ENCODE data around the gene IQCC.

Gene IQCC

DNA sequence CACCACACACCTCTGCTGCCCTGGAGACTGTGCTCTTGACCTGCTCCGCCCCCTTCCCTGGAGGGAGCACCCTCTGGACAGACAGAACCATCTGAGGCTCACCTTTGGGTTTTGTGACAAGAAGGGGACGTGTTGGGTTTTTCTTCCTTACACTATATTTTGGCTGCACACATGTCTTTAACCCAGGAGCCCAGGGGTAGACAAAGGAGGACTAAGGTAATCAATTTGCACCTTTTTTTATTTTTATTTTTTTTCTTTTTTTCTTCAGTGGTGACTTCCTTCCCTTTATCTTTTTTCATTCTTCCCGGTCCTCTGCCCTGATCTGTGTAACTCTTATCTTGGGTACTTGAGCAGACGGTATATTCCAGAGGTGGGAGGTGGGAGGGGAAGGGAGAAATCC lies 34.5 kb upstream of the IQCC start:
- H3K9me3 ChIP-seq (ENCODE audit: control insufficient read depth, insufficient read depth, low read depth, low read length): no peaks in the 10 kb centered on the region
- no peak overlapping the region for H3K27ac ChIP-seq (ENCODE audit: extremely low read depth, low read depth, low read length)
- H3K36me3 ChIP-seq (ENCODE audit: control insufficient read depth in 2 of 2, insufficient read depth in 1 of 2, low read length in 2 of 2): peaks cover 29 to 85% of the 10 kb centered on the region in 2 experiments
- ChIA-PET CTCF (no interaction called here), POLR2A (no interaction called here)
- TF ChIP-seq, protein P1, sequence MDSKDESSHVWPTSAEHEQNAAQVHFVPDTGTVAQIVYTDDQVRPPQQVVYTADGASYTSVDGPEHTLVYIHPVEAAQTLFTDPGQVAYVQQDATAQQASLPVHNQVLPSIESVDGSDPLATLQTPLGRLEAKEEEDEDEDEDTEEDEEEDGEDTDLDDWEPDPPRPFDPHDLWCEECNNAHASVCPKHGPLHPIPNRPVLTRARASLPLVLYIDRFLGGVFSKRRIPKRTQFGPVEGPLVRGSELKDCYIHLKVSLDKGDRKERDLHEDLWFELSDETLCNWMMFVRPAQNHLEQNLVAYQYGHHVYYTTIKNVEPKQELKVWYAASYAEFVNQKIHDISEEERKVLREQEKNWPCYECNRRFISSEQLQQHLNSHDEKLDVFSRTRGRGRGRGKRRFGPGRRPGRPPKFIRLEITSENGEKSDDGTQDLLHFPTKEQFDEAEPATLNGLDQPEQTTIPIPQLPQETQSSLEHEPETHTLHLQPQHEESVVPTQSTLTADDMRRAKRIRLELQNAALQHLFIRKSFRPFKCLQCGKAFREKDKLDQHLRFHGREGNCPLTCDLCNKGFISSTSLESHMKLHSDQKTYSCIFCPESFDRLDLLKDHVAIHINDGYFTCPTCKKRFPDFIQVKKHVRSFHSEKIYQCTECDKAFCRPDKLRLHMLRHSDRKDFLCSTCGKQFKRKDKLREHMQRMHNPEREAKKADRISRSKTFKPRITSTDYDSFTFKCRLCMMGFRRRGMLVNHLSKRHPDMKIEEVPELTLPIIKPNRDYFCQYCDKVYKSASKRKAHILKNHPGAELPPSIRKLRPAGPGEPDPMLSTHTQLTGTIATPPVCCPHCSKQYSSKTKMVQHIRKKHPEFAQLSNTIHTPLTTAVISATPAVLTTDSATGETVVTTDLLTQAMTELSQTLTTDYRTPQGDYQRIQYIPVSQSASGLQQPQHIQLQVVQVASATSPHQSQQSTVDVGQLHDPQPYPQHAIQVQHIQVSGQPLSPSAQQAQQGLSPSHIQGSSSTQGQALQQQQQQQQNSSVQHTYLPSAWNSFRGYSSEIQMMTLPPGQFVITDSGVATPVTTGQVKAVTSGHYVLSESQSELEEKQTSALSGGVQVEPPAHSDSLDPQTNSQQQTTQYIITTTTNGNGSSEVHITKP (tag by site-specific recombination; IDR thresholded peaks at IDR 0.05): peak; percentile 65
- no peak for TF ChIP-seq ZNF394 (tag by site-specific recombination; IDR thresholded peaks at IDR 0.05; ENCODE audit: borderline replicate concordance)
- no peak for TF ChIP-seq GLIS1 (tag by site-specific recombination; IDR thresholded peaks at IDR 0.05)
- TF ChIP-seq ZNF785 (tag by site-specific recombination; IDR thresholded peaks at IDR 0.05): no peak
- H3K4me3 ChIP-seq (ENCODE audit: low read depth, low read length): no peak overlapping the region
- H3K4me1 ChIP-seq (ENCODE audit: control insufficient read depth, insufficient read depth, low read length): no peaks in the 10 kb centered on the region

DNA sequence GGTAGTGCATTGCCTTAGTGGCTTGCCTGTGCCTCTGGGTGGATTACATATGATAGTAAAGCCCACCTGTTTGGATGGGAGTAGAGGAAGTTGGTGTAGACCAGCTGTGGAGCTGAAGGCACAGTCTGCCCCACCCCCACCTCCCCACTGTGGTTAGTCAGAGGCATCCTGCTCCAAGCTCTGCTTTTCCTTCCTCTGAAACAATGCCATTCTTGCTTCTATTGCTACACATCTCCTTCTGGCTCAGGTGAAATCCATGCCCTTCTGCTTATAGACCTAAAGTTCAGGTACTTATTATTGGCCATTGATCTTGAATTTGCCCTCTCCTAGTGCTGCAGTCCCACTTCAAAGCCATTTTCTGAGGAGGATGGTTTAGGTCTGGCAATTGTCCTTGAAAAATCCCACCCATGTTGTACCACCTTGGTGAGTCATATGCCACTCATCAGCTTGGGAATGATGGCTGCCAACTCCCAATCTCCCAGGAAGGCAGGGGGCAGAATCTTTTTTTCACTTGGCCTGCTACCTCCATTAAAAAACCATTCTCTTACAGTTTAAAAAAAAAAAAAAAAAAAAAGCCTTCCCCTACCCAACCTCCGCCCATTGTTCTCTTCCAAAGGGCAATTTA lies 32.7 kb upstream of the IQCC start:
- H3K4me1 ChIP-seq (ENCODE audit: control insufficient read depth, insufficient read depth, low read length): no peaks in the 10 kb centered on the region
- H3K36me3 ChIP-seq (ENCODE audit: control insufficient read depth in 2 of 2, insufficient read depth in 1 of 2, low read length in 2 of 2): peaks cover 25 to 72% of the 10 kb centered on the region in 2 experiments
- CTCF ChIA-PET: interaction anchor here (0.6 kb wide), 1 partner anchor 458 kb away, joined by 3 read pairs; no protein-coding TSS in a partner anchor
- no peaks in the 10 kb centered on the region for H3K9me3 ChIP-seq (ENCODE audit: control insufficient read depth, insufficient read depth, low read depth, low read length)
- no peak overlapping the region for H3K27ac ChIP-seq (ENCODE audit: extremely low read depth, low read depth, low read length)
- no peak overlapping the region for H3K4me3 ChIP-seq (ENCODE audit: low read depth, low read length)
- POLR2A ChIA-PET: interaction anchor here (0.6 to 0.7 kb wide), 2 partner anchors 455 to 1252 kb away, joined by 3 to 8 read pairs; no protein-coding TSS in a partner anchor
- TF ChIP-seq ZNF404 (tag by site-specific recombination; IDR thresholded peaks at IDR 0.05) (no peak), ZNF223 (tag by site-specific recombination; IDR thresholded peaks at IDR 0.05) (no peak), ZNF600 (tag by site-specific recombination; IDR thresholded peaks at IDR 0.05) (no peak), PRDM1 (tag by site-specific recombination; IDR thresholded peaks at IDR 0.05) (no peak), ZNF248 (tag by site-specific recombination; IDR thresholded peaks at IDR 0.05) (no peak), RBAK (tag by site-specific recombination; IDR thresholded peaks at IDR 0.05) (no peak), ZBTB17 (tag by site-specific recombination; IDR thresholded peaks at IDR 0.05) (no peak), ZNF184 (tag by site-specific recombination; IDR thresholded peaks at IDR 0.05) (no peak), ZNF792 (tag by site-specific recombination; IDR thresholded peaks at IDR 0.05) (no peak), ZNF202 (tag by site-specific recombination; IDR thresholded peaks at IDR 0.05; ENCODE audit: borderline replicate concordance) (no peak), ZNF514 (tag by site-specific recombination; IDR thresholded peaks at IDR 0.05) (no peak), ZNF621 (tag by site-specific recombination; IDR thresholded peaks at IDR 0.05) (no peak), ZEB2 (tag by site-specific recombination; IDR thresholded peaks at IDR 0.05) (no peak), SETDB1 (IDR thresholded peaks at IDR 0.05; ENCODE audit: insufficient read length, low read length) (no peak)
- TF ChIP-seq, protein P2, sequence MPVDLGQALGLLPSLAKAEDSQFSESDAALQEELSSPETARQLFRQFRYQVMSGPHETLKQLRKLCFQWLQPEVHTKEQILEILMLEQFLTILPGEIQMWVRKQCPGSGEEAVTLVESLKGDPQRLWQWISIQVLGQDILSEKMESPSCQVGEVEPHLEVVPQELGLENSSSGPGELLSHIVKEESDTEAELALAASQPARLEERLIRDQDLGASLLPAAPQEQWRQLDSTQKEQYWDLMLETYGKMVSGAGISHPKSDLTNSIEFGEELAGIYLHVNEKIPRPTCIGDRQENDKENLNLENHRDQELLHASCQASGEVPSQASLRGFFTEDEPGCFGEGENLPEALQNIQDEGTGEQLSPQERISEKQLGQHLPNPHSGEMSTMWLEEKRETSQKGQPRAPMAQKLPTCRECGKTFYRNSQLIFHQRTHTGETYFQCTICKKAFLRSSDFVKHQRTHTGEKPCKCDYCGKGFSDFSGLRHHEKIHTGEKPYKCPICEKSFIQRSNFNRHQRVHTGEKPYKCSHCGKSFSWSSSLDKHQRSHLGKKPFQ (tag by site-specific recombination; IDR thresholded peaks at IDR 0.05): no peak
- TF ChIP-seq, protein P3, sequence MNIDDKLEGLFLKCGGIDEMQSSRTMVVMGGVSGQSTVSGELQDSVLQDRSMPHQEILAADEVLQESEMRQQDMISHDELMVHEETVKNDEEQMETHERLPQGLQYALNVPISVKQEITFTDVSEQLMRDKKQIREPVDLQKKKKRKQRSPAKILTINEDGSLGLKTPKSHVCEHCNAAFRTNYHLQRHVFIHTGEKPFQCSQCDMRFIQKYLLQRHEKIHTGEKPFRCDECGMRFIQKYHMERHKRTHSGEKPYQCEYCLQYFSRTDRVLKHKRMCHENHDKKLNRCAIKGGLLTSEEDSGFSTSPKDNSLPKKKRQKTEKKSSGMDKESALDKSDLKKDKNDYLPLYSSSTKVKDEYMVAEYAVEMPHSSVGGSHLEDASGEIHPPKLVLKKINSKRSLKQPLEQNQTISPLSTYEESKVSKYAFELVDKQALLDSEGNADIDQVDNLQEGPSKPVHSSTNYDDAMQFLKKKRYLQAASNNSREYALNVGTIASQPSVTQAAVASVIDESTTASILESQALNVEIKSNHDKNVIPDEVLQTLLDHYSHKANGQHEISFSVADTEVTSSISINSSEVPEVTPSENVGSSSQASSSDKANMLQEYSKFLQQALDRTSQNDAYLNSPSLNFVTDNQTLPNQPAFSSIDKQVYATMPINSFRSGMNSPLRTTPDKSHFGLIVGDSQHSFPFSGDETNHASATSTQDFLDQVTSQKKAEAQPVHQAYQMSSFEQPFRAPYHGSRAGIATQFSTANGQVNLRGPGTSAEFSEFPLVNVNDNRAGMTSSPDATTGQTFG (tag by site-specific recombination; IDR thresholded peaks at IDR 0.05; ENCODE audit: borderline replicate concordance): no peak
